Measurements from ENCODE around the gene TOE1. TPM values are rescaled to one million over a fixed set of nuclear protein-coding genes. Genes with fewer than 3 reads are reported as not detected.

The TOE1 gene
- total RNA-seq, 1 experiment from 2014 or later = 33.4 TPM

- peak; percentile 67 for DNase-seq (ENCODE audit: low read depth)
Observed at GRCh38 chr1:45326627-45327623, 13.0 kb upstream of the TOE1 start, which contains the start of gene HPDL. HPDL (plus strand) TSS chr1:45326895; CDS start chr1:45327149, 254 bp downstream.

DNA sequence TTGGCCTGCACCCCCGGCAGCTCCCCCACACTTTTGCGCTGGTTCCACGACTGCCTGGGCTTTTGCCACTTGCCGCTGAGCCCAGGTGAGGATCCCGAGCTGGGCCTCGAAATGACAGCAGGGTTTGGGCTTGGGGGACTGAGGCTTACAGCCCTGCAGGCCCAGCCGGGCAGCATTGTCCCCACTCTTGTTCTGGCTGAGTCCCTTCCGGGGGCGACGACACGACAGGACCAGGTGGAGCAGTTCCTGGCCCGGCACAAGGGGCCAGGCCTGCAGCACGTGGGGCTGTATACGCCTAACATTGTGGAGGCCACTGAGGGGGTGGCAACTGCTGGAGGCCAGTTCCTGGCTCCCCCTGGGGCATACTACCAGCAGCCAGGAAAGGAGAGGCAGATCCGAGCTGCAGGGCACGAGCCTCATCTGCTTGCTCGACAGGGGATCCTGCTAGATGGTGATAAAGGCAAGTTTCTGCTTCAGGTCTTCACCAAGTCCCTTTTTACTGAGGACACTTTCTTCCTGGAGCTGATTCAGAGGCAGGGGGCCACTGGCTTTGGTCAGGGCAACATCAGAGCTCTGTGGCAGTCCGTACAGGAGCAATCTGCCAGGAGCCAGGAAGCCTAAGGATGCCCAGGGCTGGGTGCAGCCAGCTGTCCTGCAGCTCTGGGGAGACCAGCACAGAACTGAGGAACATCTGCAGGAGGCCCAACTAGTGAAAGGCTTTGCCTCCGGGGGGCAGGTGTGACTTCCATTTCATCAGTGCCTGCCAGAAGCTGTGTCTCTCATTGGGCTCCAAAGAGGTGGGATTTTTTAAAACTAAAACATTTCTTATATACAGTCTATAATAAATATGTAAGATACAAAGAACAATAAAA is 12.1 kb upstream of the TOE1 start:
- DNase-seq (ENCODE audit: low read depth) = no peak

- no peak for DNase-seq (ENCODE audit: low read depth)
Observed at GRCh38 chr1:45328680-45329079, 11.3 kb upstream of the TOE1 start.

GRCh38 chr1:45329445-45329844 is 10.5 kb upstream of the TOE1 start:
- peak; percentile 69 for DNase-seq (ENCODE audit: low read depth)

- no peak for DNase-seq (ENCODE audit: low read depth)
Observed at GRCh38 chr1:45331436-45332345, 8.3 kb upstream of the TOE1 start.

DNA sequence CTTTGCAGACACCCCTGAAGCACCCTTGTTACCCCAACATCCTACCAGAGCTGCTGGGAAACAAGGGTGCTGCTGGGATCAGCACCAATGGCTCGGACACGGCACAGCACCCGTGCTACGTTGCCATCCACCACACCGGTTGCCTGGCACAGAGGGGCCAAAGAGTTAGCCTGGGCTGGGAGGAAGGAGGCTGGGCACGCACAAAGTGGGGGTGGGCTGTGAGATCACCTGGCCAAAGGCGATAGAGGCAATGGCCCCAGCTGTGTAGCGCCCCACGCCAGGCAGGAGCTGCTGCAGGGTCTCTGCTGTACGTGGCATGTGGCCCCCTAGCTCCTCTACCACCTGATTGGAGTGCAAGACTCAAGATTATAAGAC is 7.6 kb upstream of the TOE1 start:
- DNase-seq (ENCODE audit: low read depth) = no peak

- DNase-seq (ENCODE audit: low read depth) = no peak
Observed at GRCh38 chr1:45334308-45335245, 5.4 kb upstream of the TOE1 start.

- no peak for DNase-seq (ENCODE audit: low read depth)
Observed at GRCh38 chr1:45335855-45336324, 4.1 kb upstream of the TOE1 start.

DNA sequence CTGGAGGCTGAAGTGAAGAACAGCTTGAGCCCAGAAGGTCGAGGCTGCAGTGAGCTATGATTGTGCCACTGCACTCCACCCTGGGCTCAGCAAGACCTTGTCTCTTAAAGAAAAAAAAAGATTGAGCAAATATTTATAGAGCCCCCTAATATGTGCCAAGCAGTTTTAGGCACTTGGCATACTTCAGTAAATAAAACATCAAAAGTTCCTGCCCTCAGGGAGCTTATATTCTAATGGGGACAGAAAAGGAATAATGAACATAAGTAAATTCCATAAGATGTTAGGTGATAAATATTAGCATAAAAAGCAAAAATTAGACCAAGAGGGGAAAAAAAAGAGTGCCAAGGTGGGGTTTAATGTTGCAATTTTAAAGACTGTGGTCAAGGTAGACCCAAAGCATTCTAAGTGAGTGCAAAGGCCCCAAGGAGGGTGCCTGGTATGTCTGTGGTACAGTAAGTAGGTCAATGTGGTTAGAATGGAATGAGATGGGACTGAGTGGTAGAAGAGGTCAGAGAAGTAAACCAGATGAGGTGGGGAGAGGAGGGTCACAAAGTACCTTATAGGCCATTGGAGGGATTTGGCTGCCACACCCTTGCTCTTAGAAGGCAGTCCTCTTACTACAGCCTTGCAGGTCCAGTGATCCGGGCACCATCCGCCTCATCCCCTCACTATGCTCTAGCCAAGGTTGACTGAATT is 2.2 kb upstream of the TOE1 start:
- DNase-seq (ENCODE audit: low read depth) = no peak

GRCh38 chr1:45340816-45341466 is 971 bp downstream of the TOE1 start:
- peak; percentile 20 for DNase-seq (ENCODE audit: low read depth)

GRCh38 chr1:45344499-45344898 is 4.5 kb downstream of the TOE1 start:
- no peak for DNase-seq (ENCODE audit: low read depth)

DNA sequence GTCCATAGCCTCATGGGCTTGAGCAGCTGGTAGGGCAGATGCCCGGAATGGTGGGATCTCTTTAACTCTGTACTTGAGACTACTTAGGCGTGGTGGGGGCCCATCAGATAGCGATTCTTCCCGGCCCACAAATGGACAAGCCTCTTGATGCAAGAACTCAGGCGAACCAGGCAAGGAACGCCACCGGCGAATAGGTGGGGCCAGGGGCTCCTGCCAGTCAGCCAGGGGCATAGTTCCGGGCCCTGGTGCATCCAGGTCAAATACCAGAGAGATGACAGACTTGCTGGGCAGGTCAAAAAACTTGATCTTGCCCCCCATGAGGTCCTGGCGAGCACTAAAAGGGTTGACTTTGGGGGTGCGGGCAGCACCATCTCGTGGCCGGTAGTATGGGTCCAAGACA is 5.0 kb downstream of the TOE1 start:
- DNase-seq (ENCODE audit: low read depth) = no peak

DNA sequence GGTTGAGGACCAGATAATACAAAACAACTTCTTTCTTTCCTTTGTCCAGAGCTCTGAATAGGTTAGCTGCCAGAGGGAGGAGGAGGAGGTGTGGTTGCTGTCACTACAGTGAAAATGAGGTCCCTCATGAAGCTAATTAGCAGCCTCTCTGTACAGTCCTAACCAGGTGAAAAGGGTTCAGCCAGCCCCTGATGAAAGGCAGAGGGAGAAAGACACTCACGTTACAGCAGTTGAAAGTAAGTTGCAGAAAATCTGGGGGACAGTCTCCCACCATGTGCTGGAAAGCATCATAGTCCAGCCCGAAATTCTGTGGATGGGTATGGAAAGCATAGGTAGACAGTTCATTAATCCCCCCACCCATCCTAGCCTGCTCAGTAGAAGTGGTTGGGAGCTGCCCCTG is 6.5 kb downstream of the TOE1 start:
- DNase-seq (ENCODE audit: low read depth) = no peak

GRCh38 chr1:45348020-45348419 is 8.1 kb downstream of the TOE1 start:
- DNase-seq (ENCODE audit: low read depth) = peak; percentile 26

DNA sequence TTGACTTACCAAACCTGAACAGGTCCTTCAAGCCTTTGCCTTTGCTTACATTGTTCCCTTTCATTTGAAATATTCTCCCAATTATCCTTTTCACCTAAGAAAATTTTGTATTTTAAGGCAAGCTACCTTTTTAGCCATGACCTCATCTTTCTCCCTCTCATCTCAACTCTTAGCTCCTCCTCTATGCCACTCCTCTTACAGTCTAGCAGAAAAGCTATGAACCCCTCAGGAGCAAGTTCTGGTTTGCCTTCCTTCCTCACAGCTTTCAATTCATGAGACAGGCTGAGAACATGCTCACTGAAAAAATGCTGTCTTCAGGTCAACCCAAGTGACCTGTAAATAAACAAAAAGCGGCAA is 8.6 kb downstream of the TOE1 start:
- DNase-seq (ENCODE audit: low read depth) = no peak

DNA sequence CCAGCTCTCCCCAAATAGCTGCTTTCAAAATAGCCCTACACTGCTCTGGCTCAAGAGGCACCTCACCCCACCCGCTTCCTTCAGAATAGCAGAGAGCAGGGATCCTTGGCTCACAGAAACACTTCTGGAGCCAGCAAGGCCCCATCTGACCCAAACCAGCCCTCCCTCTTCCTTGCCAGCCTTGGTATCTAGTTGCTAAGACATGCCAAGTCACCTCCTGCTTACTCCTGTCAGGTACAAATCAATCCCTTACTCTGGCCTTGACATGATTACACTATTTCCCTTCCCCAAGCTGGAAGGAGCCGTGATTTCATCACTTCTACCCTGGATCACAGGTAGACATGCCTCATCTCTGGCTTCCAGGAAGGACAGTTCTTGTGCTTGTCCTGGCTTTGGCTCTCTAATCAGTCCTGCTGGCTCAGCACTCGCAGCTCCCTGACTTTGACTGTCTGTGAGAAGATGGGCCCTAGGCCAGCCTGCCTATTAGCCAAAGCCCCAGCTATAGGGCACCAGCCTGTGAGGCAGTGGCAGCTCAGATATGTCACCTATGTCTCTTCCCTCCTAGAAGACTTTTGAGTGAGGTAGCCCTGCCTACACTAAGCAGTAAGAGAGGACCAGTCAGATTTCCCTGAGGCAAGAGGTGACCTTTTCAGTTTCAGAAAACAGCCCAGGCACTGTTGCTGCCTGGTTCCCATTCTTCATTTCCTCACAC is 9.2 kb downstream of the TOE1 start:
- DNase-seq (ENCODE audit: low read depth) = no peak

DNA sequence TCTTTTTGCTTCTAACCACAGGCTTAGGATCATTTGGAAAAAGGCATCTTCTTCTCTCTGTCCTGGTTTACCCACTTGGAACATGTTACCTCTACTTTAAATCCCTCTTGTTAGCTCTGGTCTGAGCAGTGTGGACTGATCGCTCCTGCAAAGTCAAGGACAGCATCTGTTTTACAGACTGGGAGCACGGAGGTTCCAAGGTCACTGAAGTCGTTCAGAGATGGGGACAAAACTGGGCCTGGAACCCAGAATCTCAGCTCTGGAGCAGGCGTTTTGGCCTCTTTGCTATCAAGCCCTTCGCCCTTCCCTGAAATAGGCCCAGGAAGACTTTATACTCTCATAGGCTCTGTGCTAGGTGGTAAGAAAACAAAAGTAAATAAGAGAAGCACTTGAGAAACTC is 11.5 kb downstream of the TOE1 start:
- DNase-seq (ENCODE audit: low read depth) = no peak

DNA sequence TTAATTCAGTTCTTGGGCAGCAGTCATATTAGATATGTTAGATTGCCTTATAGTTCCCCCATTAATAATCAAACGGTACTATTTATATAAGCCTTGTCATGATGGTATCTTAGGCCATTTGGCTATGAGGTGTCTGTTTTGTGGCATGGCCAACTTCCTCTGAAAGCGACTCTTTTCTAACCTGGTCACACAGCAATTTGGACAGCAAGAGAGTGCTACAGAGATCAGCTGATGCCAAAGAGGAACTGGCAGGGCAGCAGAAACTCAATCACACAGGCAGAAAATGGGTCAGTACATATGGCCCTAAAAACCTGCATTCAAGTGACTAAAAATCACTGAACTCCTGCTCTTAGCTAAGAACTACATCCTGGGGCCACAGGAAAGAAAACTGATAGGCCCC is 13.7 kb downstream of the TOE1 start:
- no peak for DNase-seq (ENCODE audit: low read depth)
